GM12878 (cell line): Measurements from ENCODE around the gene PRKG1. TPM values are rescaled to one million over a fixed set of nuclear protein-coding genes. Genes with fewer than 3 reads are reported as not detected.

Source experiments
- ATAC-seq: fragments of 200-7000 bp; cut with Tn5 transposase; 3 replicates; pipeline ENCODE4 v1.9.1; 2020; ENCODE audit warnings: mild to moderate bottlenecking, moderate library complexity
- BruUV-seq: library from RNA; stranded (reverse); fragments of 400-500 nt; replicated peaks from 2 replicates; lab custom pipeline; 2021; lab: Mats Ljungman, UMichigan
- CTCF ChIA-PET: fragments of 300-600 bp; sonication (Branson Sonifier 250); formaldehyde crosslinking; extraction: SDS; loops from one replicate; lab custom pipeline; 2021; ENCODE audit warnings: inconsistent platforms; lab: Yijun Ruan, JAX
- POLR2A ChIA-PET: fragments of 350-600 bp; formaldehyde crosslinking; extraction: SDS; loops from one replicate; lab custom pipeline; 2021; ENCODE audit warnings: inconsistent platforms; lab: Charles Lee
- RAD21 ChIA-PET: fragments of 300-600 bp; sonication (Branson Sonifier 250); formaldehyde crosslinking; loops from one replicate; lab custom pipeline; 2023; ENCODE audit warnings: antibody characterized with exemption; ENCODE audit not compliant: unreplicated experiment; lab: Charles Lee
- SMC1A ChIA-PET: fragments of 300-600 bp; sonication (Branson Sonifier 250); formaldehyde crosslinking; loops from one replicate; lab custom pipeline; 2023; ENCODE audit not compliant: unreplicated experiment, uncharacterized antibody; lab: Charles Lee
- DNase-seq: peaks from one replicate; pipeline ENCODE4 v3.0.0-alpha.2; 2011; ENCODE audit warnings: low read depth, low spot score
- FAIRE-seq: peaks from 3 replicates; lab custom pipeline; 2011; peaks lifted over from hg19 to GRCh38; lab: Jason Lieb, UNC
- H2AFZ ChIP-seq: 2 replicates; pipeline ENCODE4 v1.6.0; 2011; ENCODE audit warnings: low read depth, low read length, control low read depth; ENCODE audit not compliant: control insufficient read depth
- H3K27ac ChIP-seq: 2 replicates; pipeline ENCODE4 v1.5.1; 2011; ENCODE audit warnings: control low read depth; ENCODE audit not compliant: control insufficient read depth, insufficient read depth
- H3K27me3 ChIP-seq, 2 experiments: replicated peaks in 1 of 2; 2 replicates each; pipeline versions ENCODE4 v1.6.0 to v1.6.1; 2011; ENCODE audit warnings: low read length in 1 of 2; ENCODE audit not compliant: control insufficient read depth in 2 of 2, insufficient read depth in 2 of 2
- H3K36me3 ChIP-seq, 2 experiments: 2 replicates each; pipeline ENCODE4 v1.5.1; 2011; ENCODE audit warnings: low read length in 1 of 2; ENCODE audit not compliant: control insufficient read depth in 2 of 2, insufficient read depth in 2 of 2
- H3K4me1 ChIP-seq: 2 replicates; pipeline ENCODE4 v1.6.1; 2011; ENCODE audit warnings: mild to moderate bottlenecking, low read length, moderate library complexity, mixed read lengths; ENCODE audit not compliant: control insufficient read depth, insufficient read depth
- H3K4me2 ChIP-seq: 2 replicates; pipeline ENCODE4 v1.6.0; 2011; ENCODE audit warnings: control low read depth; ENCODE audit not compliant: control insufficient read depth, insufficient read depth
- H3K4me3 ChIP-seq: fragments of 200-600 bp; sonication (generic); 2 replicates; pipeline ENCODE4 v1.5.1; 2016
- H3K79me2 ChIP-seq: 2 replicates; pipeline ENCODE4 v1.6.0; 2011; ENCODE audit warnings: low read length; ENCODE audit not compliant: control insufficient read depth, insufficient read depth
- H3K9ac ChIP-seq: 2 replicates; pipeline ENCODE4 v1.8.0; 2011; ENCODE audit warnings: low read length, control low read depth, mixed read lengths; ENCODE audit not compliant: control insufficient read depth, insufficient read depth
- H3K9me3 ChIP-seq: replicated peaks from 3 replicates; pipeline ENCODE4 v1.5.1; 2011; ENCODE audit warnings: mild to moderate bottlenecking, low read length; ENCODE audit not compliant: control insufficient read depth, insufficient read depth
- H4K20me1 ChIP-seq: 2 replicates; pipeline ENCODE4 v1.6.0; 2011; ENCODE audit not compliant: control insufficient read depth, insufficient read depth
- ASH2L ChIP-seq: fragments of 300-600, 200-600 bp; sonication (generic); IDR thresholded peaks from 2 replicates; pipeline ENCODE4 v1.6.1; 2017; ENCODE audit warnings: low read depth, mild to moderate bottlenecking, borderline replicate concordance
- BCL3 ChIP-seq: IDR thresholded peaks from 2 replicates; pipeline ENCODE4 v1.6.1; 2011; ENCODE audit warnings: borderline replicate concordance, low read depth, mild to moderate bottlenecking, moderate library complexity, low read length; ENCODE audit not compliant: insufficient read depth, poor library complexity, severe bottlenecking
- JUND ChIP-seq: IDR thresholded peaks from 2 replicates; pipeline ENCODE4 v1.6.1; 2012; ENCODE audit warnings: low read depth, mild to moderate bottlenecking, low read length, improper control_type of control experiment, moderate library complexity
- NR2C1 ChIP-seq: fragments of 450-650 bp; IDR thresholded peaks from 2 replicates; pipeline ENCODE4 v1.6.1; 2017; ENCODE audit warnings: antibody characterized with exemption, mild to moderate bottlenecking, moderate library complexity
- NR2C2 ChIP-seq: IDR thresholded peaks from 2 replicates; pipeline ENCODE4 v1.6.1; 2011; ENCODE audit warnings: borderline replicate concordance, low read depth; ENCODE audit not compliant: control insufficient read depth, insufficient read length
- RELA ChIP-seq: fragments of 450-650 bp; IDR thresholded peaks from 2 replicates; pipeline ENCODE4 v1.8.0; 2014; ENCODE audit warnings: borderline replicate concordance; ENCODE audit not compliant: partially characterized antibody
- RELB ChIP-seq: fragments of 450-650 bp; IDR thresholded peaks from 2 replicates; pipeline ENCODE4 v1.6.1; 2017; ENCODE audit warnings: low read depth, mild to moderate bottlenecking, moderate library complexity
- SMC3 ChIP-seq: IDR thresholded peaks from 2 replicates; pipeline ENCODE4 v1.6.1; 2011; ENCODE audit warnings: low read length, improper control_type of control experiment, borderline replicate concordance
- SRF ChIP-seq, 2 experiments: IDR thresholded peaks; 2 replicates each; pipeline ENCODE4 v1.6.1; 2011; ENCODE audit warnings: low read depth in 2 of 2, low read length in 2 of 2, mild to moderate bottlenecking in 1 of 2, moderate library complexity in 1 of 2
- STAT1 ChIP-seq: fragments of 450-650 bp; conservative IDR thresholded peaks from 2 replicates; pipeline ENCODE4 v1.6.1; 2014; ENCODE audit warnings: antibody characterized with exemption, mild to moderate bottlenecking
- SUZ12 ChIP-seq: fragments of 200-600 bp; sonication (generic); IDR thresholded peaks from one replicate; pipeline ENCODE4 v1.6.1; 2018; ENCODE audit warnings: antibody characterized with exemption, mild to moderate bottlenecking; ENCODE audit not compliant: unreplicated experiment
- YBX1 ChIP-seq: fragments of 450-650 bp; IDR thresholded peaks from 2 replicates; pipeline ENCODE4 v1.6.1; 2016; ENCODE audit warnings: antibody characterized with exemption
- ZBTB33 ChIP-seq: fragments of 450-650 bp; IDR thresholded peaks from 2 replicates; pipeline ENCODE4 v1.6.1; 2017; ENCODE audit warnings: mild to moderate bottlenecking
- ZBTB40 ChIP-seq: fragments of 450-650 bp; IDR thresholded peaks from 2 replicates; pipeline ENCODE4 v1.6.1; 2016; ENCODE audit warnings: mild to moderate bottlenecking, moderate library complexity, borderline replicate concordance
- WGBS: methylation state at CpG from one replicate; pipeline ENCODE4 v1.1.6; 2016; ENCODE audit warnings: low lambda C conversion rate; ENCODE audit not compliant: insufficient replicate concordance, insufficient coverage; ENCODE audit errors: missing lambda C conversion rate; 5-methylcytosine and 5-hydroxymethylcytosine counted together
- in situ Hi-C: fragments of 300-500 bp; cut with MboI; formaldehyde crosslinking; loops from 9 replicates; pipeline ENCODE4 v1.14.3; 2018; ENCODE audit warnings: mixed read lengths
- intact Hi-C: fragments of 100-400 bp; cut with micrococcal nuclease; formaldehyde crosslinking; loops from one replicate; pipeline ENCODE4 v1.14.2; 2022; ENCODE audit not compliant: unreplicated experiment
- polyA plus RNA-seq, 11 experiments: library from polyadenylated mRNA; depleted of rRNA in 4 of 11; unstranded in 6 of 11; stranded (reverse) in 5 of 11; fragments of >200 nt; fragmentation: Nextera tagmentation in 4 of 11; fragmentation: Illumina TruSeq in 1 of 11; extraction: Ambion mirVana in 4 of 11; extraction: Trizol in 1 of 11; gene quantifications; 1 replicate in 1 of 11; 2 replicates in 10 of 11; pipeline versions ENCODE4 v1.2.1 to v1.2.3, GENCODE V29; 2011 to 2016; ENCODE audit warnings: inconsistent platforms in 2 of 11, missing spikeins in 2 of 11, low read depth in 1 of 11
- total RNA-seq, 4 experiments: library from RNA; depleted of rRNA in 3 of 4; stranded (reverse); fragments of >200 nt in 3 of 4; fragmentation: Illumina TruSeq in 1 of 4; extraction: Trizol in 1 of 4; gene quantifications; 2 replicates each; pipeline versions ENCODE4 v1.2.1 to v1.2.3, GENCODE V29; 2013 to 2021

The PRKG1 gene
- total and polyA plus RNA-seq, 10 of the 15 experiments (the other 5 are each of a cell fraction or from before 2014, with no cell fraction given): 0.04 to 0.05 TPM; not detected in 8

- ATAC-seq (no peak), FAIRE-seq (no peak), DNase-seq (no peak)
- ChIA-PET CTCF (no interaction called here), RAD21 (no interaction called here), POLR2A (no interaction called here), SMC1A (interaction anchor here (0.7 kb wide), 1 partner anchor 22 kb away, joined by 3 read pairs; no protein-coding TSS in a partner anchor)
- Histone ChIP-seq H3K36me3 (no peaks in the 10 kb centered on the region), H3K4me2 (no peak overlapping the region), H3K27me3 (no peaks in the 10 kb centered on the region), H3K4me3 (no peak overlapping the region), H3K9ac (no peak overlapping the region), H3K79me2 (no peaks in the 10 kb centered on the region), H3K9me3 (no peaks in the 10 kb centered on the region), H4K20me1 (no peaks in the 10 kb centered on the region), H3K27ac (no peak overlapping the region), H3K4me1 (no peaks in the 10 kb centered on the region), H2AFZ (no peak overlapping the region)
- in situ Hi-C loops: no loop called here
- intact Hi-C loops: no loop called here
- 62% methylated on average over 6 of the region's 6 CpGs for WGBS
- no TSS peak for BruUV-seq
- TF ChIP-seq RELB (no peak), YBX1 (no peak), ZBTB33 (no peak), NR2C2 (no peak), JUND (no peak), ZBTB40 (no peak), ASH2L (no peak), BCL3 (no peak), STAT1 (no peak), SUZ12 (no peak), SRF (IDR thresholded peaks at IDR 0.05; ENCODE audit: low read depth in 2 of 2, low read length in 2 of 2) (no peak), NR2C1 (no peak), SMC3 (no peak), RELA (no peak)
Measured at GRCh38 chr10:51707392-51707791, 633.1 kb downstream of the PRKG1 start.
